ENCODE measurements around the gene SMC6. TPM values are rescaled to one million over a fixed set of nuclear protein-coding genes. Genes with fewer than 3 reads are reported as not detected.

Gene SMC6
- total RNA-seq, 5 donors from 2014 or later (not counting 1 experiment from before 2014, with no cell fraction given) = 14.1 to 22.8 (median 18.1) TPM

GRCh38 chr2:17644997-17645720 is 108.5 kb downstream of the SMC6 start:
- Mint-ChIP-seq H3K36me3 (no peaks in the 10 kb centered on the region), H3K27ac (no peak overlapping the region), H3K9me3 (no peaks in the 10 kb centered on the region), H3K4me1 (no peaks in the 10 kb centered on the region), H3K4me3 (no peak overlapping the region), H3K27me3 (no peaks in the 10 kb centered on the region)
- Histone ChIP-seq H3K27me3 (replicated peaks in 1 of 2; ENCODE audit: control insufficient read depth in 2 of 2, extremely low read depth in 1 of 2, insufficient read depth in 2 of 2, low read length in 1 of 2) (no peaks in the 10 kb centered on the region), H3K9me3 (no peaks in the 10 kb centered on the region), H3K27ac (ENCODE audit: low read length) (no peak overlapping the region), H3K4me1 (ENCODE audit: control insufficient read depth in 1 of 2, extremely low read depth in 1 of 2, insufficient read depth in 2 of 2, low read length in 2 of 2) (no peaks in the 10 kb centered on the region), H3K36me3 (ENCODE audit: control insufficient read depth in 2 of 2, extremely low read depth in 1 of 2, insufficient read depth in 1 of 2, low read length in 1 of 2) (no peaks in the 10 kb centered on the region), H3K4me3 (ENCODE audit: control insufficient read depth in 1 of 2, extremely low read depth in 1 of 2, low read length in 1 of 2) (no peak overlapping the region)
- 93% methylated on average over 2 of the region's 4 CpGs for WGBS (ENCODE audit: insufficient coverage)
- no peak for ATAC-seq (replicated peaks in 1 of 4)
- no peak for DNase-seq
- ChIA-PET POLR2A (no interaction called here), CTCF (interaction anchor here (0.7 to 5.4 kb wide), 7 partner anchors 9 to 26 kb away, joined by 3 to 84 read pairs (median 6); no protein-coding TSS in a partner anchor)

- Mint-ChIP-seq H3K36me3 (no peaks in the 10 kb centered on the region), H3K4me1 (no peaks in the 10 kb centered on the region), H3K27me3 (no peaks in the 10 kb centered on the region), H3K9me3 (no peaks in the 10 kb centered on the region), H3K27ac (no peak overlapping the region), H3K4me3 (no peak overlapping the region)
- no peaks in the 10 kb centered on the region for H3K4me1 ChIP-seq (ENCODE audit: control insufficient read depth in 1 of 2, extremely low read depth in 1 of 2, insufficient read depth in 2 of 2, low read length in 2 of 2)
- H3K9me3 ChIP-seq = no peaks in the 10 kb centered on the region
- H3K4me3 ChIP-seq (ENCODE audit: control insufficient read depth in 1 of 2, extremely low read depth in 1 of 2, low read length in 1 of 2) = no peak overlapping the region
- no peak overlapping the region for H3K27ac ChIP-seq (ENCODE audit: low read length)
- H3K36me3 ChIP-seq (ENCODE audit: control insufficient read depth in 2 of 2, extremely low read depth in 1 of 2, insufficient read depth in 1 of 2, low read length in 1 of 2) = no peaks in the 10 kb centered on the region
- ChIA-PET CTCF (interaction anchor here (0.7 to 5.4 kb wide), 4 partner anchors 12 to 41 kb away, joined by 3 to 84 read pairs (median 4); no protein-coding TSS in a partner anchor), POLR2A (no interaction called here)
- H3K27me3 ChIP-seq (replicated peaks in 1 of 2; ENCODE audit: control insufficient read depth in 2 of 2, extremely low read depth in 1 of 2, insufficient read depth in 2 of 2, low read length in 1 of 2) = peaks cover 0 to 3% of the 10 kb centered on the region in 2 experiments
- DNase-seq (no peak), ATAC-seq (replicated peaks in 1 of 4) (no peak)
- WGBS (ENCODE audit: insufficient coverage) = 59% methylated on average over 4 of the region's 6 CpGs
Measured at GRCh38 chr2:17643031-17643615, 110.5 kb downstream of the SMC6 start.

DNA sequence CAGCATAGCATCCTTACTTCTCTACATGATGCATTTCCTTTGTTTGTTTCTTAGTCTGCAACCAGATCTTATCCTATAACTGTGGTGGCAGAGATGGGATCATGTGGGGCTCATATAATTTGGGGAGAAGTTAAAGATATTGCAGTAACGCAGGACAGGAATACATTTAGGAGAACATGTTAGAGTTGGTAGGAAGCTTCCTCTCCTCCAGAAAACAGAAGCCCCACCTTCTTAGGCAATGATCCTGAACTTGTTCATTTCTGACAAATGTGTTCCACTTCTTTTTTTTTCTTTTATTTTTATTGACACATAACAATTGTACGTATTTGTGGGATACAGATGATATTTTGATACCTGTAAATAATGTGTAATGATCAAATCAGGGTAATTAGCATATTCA is 113.2 kb downstream of the SMC6 start:
- H3K27me3 Mint-ChIP-seq = peaks cover 0 to 3% of the 10 kb centered on the region in 2 donors
- WGBS (ENCODE audit: insufficient coverage) = no CpG with 5 or more reads among the region's 2 CpGs

GRCh38 chr2:17638196-17638743 is 115.3 kb downstream of the SMC6 start:
- Mint-ChIP-seq H3K36me3 (no peaks in the 10 kb centered on the region), H3K27me3 (peaks cover 0 to 3% of the 10 kb centered on the region in 2 donors), H3K4me3 (no peak overlapping the region), H3K9me3 (no peaks in the 10 kb centered on the region), H3K4me1 (no peaks in the 10 kb centered on the region), H3K27ac (no peak overlapping the region)
- Histone ChIP-seq H3K27me3 (replicated peaks in 1 of 2; ENCODE audit: control insufficient read depth in 2 of 2, extremely low read depth in 1 of 2, insufficient read depth in 2 of 2, low read length in 1 of 2) (peaks cover 0 to 12% of the 10 kb centered on the region in 2 experiments), H3K4me3 (ENCODE audit: control insufficient read depth in 1 of 2, extremely low read depth in 1 of 2, low read length in 1 of 2) (no peak overlapping the region), H3K9me3 (no peaks in the 10 kb centered on the region), H3K4me1 (ENCODE audit: control insufficient read depth in 1 of 2, extremely low read depth in 1 of 2, insufficient read depth in 2 of 2, low read length in 2 of 2) (no peaks in the 10 kb centered on the region), H3K27ac (ENCODE audit: low read length) (no peak overlapping the region), H3K36me3 (ENCODE audit: control insufficient read depth in 2 of 2, extremely low read depth in 1 of 2, insufficient read depth in 1 of 2, low read length in 1 of 2) (no peaks in the 10 kb centered on the region)
- ChIA-PET POLR2A (no interaction called here), CTCF (no interaction called here)
- WGBS (ENCODE audit: insufficient coverage) = 72% methylated on average over 5 of the region's 7 CpGs
- ATAC-seq (replicated peaks in 1 of 4) (no peak), DNase-seq (no peak)

More for the DNA sequence above, 113.2 kb downstream of the SMC6 start:
- Mint-ChIP-seq H3K36me3 (no peaks in the 10 kb centered on the region), H3K9me3 (no peaks in the 10 kb centered on the region), H3K4me1 (no peaks in the 10 kb centered on the region), H3K4me3 (no peak overlapping the region), H3K27ac (no peak overlapping the region)
- ATAC-seq (replicated peaks in 1 of 4) (no peak), DNase-seq (no peak)
- Histone ChIP-seq H3K4me1 (ENCODE audit: control insufficient read depth in 1 of 2, extremely low read depth in 1 of 2, insufficient read depth in 2 of 2, low read length in 2 of 2) (no peaks in the 10 kb centered on the region), H3K27ac (ENCODE audit: low read length) (no peak overlapping the region), H3K36me3 (ENCODE audit: control insufficient read depth in 2 of 2, extremely low read depth in 1 of 2, insufficient read depth in 1 of 2, low read length in 1 of 2) (no peaks in the 10 kb centered on the region), H3K27me3 (replicated peaks in 1 of 2; ENCODE audit: control insufficient read depth in 2 of 2, extremely low read depth in 1 of 2, insufficient read depth in 2 of 2, low read length in 1 of 2) (peaks cover 0 to 12% of the 10 kb centered on the region in 2 experiments), H3K4me3 (ENCODE audit: control insufficient read depth in 1 of 2, extremely low read depth in 1 of 2, low read length in 1 of 2) (no peak overlapping the region), H3K9me3 (no peaks in the 10 kb centered on the region)
- POLR2A ChIA-PET = no interaction called here
- CTCF ChIA-PET = no interaction called here

DNA sequence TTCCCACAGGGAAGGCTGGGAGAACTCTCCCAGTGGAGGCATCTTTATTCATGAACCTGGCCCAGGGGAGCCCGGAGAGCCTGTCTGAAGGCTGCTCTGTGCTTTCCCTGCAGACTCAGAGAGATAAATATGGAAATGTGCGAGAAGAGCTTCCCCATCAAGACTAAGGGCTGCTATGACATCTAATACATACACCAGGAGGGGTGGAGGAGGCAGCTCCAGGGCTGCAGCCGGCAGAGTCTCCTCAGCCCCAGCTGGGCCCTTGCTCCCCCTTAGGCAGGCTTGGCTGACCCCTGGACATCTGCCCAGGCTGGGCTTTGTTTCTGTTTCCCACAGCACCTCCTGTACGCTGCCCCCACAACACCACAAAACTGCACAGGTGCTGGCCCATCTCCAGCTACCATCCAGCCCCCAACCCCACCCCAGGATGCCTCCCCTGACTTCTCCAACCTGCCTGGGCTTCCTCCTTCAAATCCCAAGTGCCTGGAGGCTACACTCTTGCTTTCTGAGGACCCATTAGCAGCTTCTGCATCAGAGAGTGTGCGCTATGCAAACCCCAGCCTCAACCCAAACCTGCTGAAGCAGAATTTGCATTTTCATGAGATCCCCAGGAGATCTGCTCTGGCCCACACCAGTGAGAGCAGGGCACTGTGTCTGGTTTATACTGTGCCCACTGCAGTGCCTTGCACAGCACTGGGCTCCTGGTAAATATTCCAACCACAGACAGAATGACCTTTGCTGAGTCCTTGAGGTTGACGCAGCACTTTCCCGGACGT is 116.3 kb downstream of the SMC6 start:
- WGBS (ENCODE audit: insufficient coverage) = 79% methylated on average over 4 of the region's 8 CpGs
- H3K9me3 ChIP-seq = no peaks in the 10 kb centered on the region
- peaks cover 0 to 12% of the 10 kb centered on the region in 2 experiments for H3K27me3 ChIP-seq (replicated peaks in 1 of 2; ENCODE audit: control insufficient read depth in 2 of 2, extremely low read depth in 1 of 2, insufficient read depth in 2 of 2, low read length in 1 of 2)
- Mint-ChIP-seq H3K36me3 (no peaks in the 10 kb centered on the region), H3K27ac (no peak overlapping the region), H3K9me3 (no peaks in the 10 kb centered on the region), H3K27me3 (peaks cover 0 to 3% of the 10 kb centered on the region in 2 donors), H3K4me1 (no peaks in the 10 kb centered on the region), H3K4me3 (no peak overlapping the region)
- H3K4me1 ChIP-seq (ENCODE audit: control insufficient read depth in 1 of 2, extremely low read depth in 1 of 2, insufficient read depth in 2 of 2, low read length in 2 of 2) = no peaks in the 10 kb centered on the region
- H3K4me3 ChIP-seq (ENCODE audit: control insufficient read depth in 1 of 2, extremely low read depth in 1 of 2, low read length in 1 of 2) = no peak overlapping the region
- ChIA-PET POLR2A (no interaction called here), CTCF (no interaction called here)
- DNase-seq (no peak), ATAC-seq (replicated peaks in 1 of 4) (no peak)
- no peaks in the 10 kb centered on the region for H3K36me3 ChIP-seq (ENCODE audit: control insufficient read depth in 2 of 2, extremely low read depth in 1 of 2, insufficient read depth in 1 of 2, low read length in 1 of 2)
- no peak overlapping the region for H3K27ac ChIP-seq (ENCODE audit: low read length)

- POLR2A ChIA-PET = no interaction called here
- no peak overlapping the region for H3K27ac ChIP-seq (ENCODE audit: low read length)
- H3K27ac Mint-ChIP-seq = no peak overlapping the region
- peaks cover 0 to 12% of the 10 kb centered on the region in 2 experiments for H3K27me3 ChIP-seq (replicated peaks in 1 of 2; ENCODE audit: control insufficient read depth in 2 of 2, extremely low read depth in 1 of 2, insufficient read depth in 2 of 2, low read length in 1 of 2)
- ATAC-seq (replicated peaks in 1 of 4) (no peak), DNase-seq (no peak)
- no peak overlapping the region for H3K4me3 ChIP-seq (ENCODE audit: control insufficient read depth in 1 of 2, extremely low read depth in 1 of 2, low read length in 1 of 2)
- H3K36me3 Mint-ChIP-seq = no peaks in the 10 kb centered on the region
- no peak overlapping the region for H3K4me3 Mint-ChIP-seq
- CTCF ChIA-PET = interaction anchor here in 1 of 2 donors (1.2 kb wide), 1 partner anchor 9 kb away, joined by 3 read pairs; no protein-coding TSS in a partner anchor
- H3K4me1 Mint-ChIP-seq = no peaks in the 10 kb centered on the region
- H3K9me3 ChIP-seq = no peaks in the 10 kb centered on the region
- WGBS (ENCODE audit: insufficient coverage) = 93% methylated on average over 2 of the region's 3 CpGs
- H3K27me3 Mint-ChIP-seq = peaks cover 0 to 3% of the 10 kb centered on the region in 2 donors
- no peaks in the 10 kb centered on the region for H3K9me3 Mint-ChIP-seq
- H3K36me3 ChIP-seq (ENCODE audit: control insufficient read depth in 2 of 2, extremely low read depth in 1 of 2, insufficient read depth in 1 of 2, low read length in 1 of 2) = no peaks in the 10 kb centered on the region
- H3K4me1 ChIP-seq (ENCODE audit: control insufficient read depth in 1 of 2, extremely low read depth in 1 of 2, insufficient read depth in 2 of 2, low read length in 2 of 2) = no peaks in the 10 kb centered on the region
Measured at GRCh38 chr2:17636257-17636656, 117.4 kb downstream of the SMC6 start.
